GM12801 (cell line): Measurements from ENCODE around the gene PCNX1.

ENCODE experiments used
- CTCF ChIP-seq: IDR thresholded peaks from one replicate; pipeline ENCODE4 v1.5.1; 2011; ENCODE audit warnings: control low read depth; ENCODE audit not compliant: insufficient read length; ENCODE audit errors: extremely low read depth

The PCNX1 gene

GRCh38 chr14:70947739-70948138 is 40.5 kb downstream of the PCNX1 start:
- TF ChIP-seq CTCF = no peak

- TF ChIP-seq CTCF = no peak
Measured at GRCh38 chr14:70952485-70952884, 45.2 kb downstream of the PCNX1 start.

- no peak for TF ChIP-seq CTCF
Measured at GRCh38 chr14:70954068-70954467, 46.8 kb downstream of the PCNX1 start.

- TF ChIP-seq CTCF = no peak
Measured at GRCh38 chr14:70955543-70956480, 48.6 kb downstream of the PCNX1 start.

GRCh38 chr14:70956511-70956910 is 49.3 kb downstream of the PCNX1 start:
- no peak for TF ChIP-seq CTCF

GRCh38 chr14:70957710-70958109 is 50.5 kb downstream of the PCNX1 start:
- TF ChIP-seq CTCF = no peak

- no peak for TF ChIP-seq CTCF
Measured at GRCh38 chr14:70962935-70963334, 55.7 kb downstream of the PCNX1 start.
